ENCODE data around the gene PRKN.

PRKN gene

GRCh38 chr6:161561908-161562307 lies 1165.7 kb downstream of the PRKN start:
- TF ChIP-seq CTCF (IDR thresholded peaks at IDR 0.05), result no peak

- TF ChIP-seq CTCF (IDR thresholded peaks at IDR 0.05), result no peak
Measured at GRCh38 chr6:161557333-161558107, 1170.0 kb downstream of the PRKN start.

- no peak for TF ChIP-seq CTCF (IDR thresholded peaks at IDR 0.05)
Measured at GRCh38 chr6:161554883-161555282, 1172.7 kb downstream of the PRKN start.

- TF ChIP-seq CTCF (IDR thresholded peaks at IDR 0.05), result peak; percentile 43; the same call in 1 of the 2 replicates
Measured at GRCh38 chr6:161549977-161550655, 1177.5 kb downstream of the PRKN start.

- no peak for TF ChIP-seq CTCF (IDR thresholded peaks at IDR 0.05)
Measured at GRCh38 chr6:161548713-161549296, 1178.8 kb downstream of the PRKN start.

- no peak for TF ChIP-seq CTCF (IDR thresholded peaks at IDR 0.05)
Measured at GRCh38 chr6:161547617-161548016, 1179.9 kb downstream of the PRKN start.

- TF ChIP-seq CTCF (IDR thresholded peaks at IDR 0.05), result no peak
Measured at GRCh38 chr6:161546632-161547031, 1180.9 kb downstream of the PRKN start.

All from LNCAP (cell line).